Measurements from ENCODE around the gene PLD3.

GRCh38 chr19:40421993-40422747 is 73.7 kb downstream of the PLD3 start:
- no peak for TF ChIP-seq POLR2A (IDR thresholded peaks at IDR 0.05)
- no peak for TF ChIP-seq CTCF (IDR thresholded peaks at IDR 0.05)
